Glutamatergic neuron (in vitro differentiated cells): ENCODE results near the gene STARD13. TPM values are rescaled to one million over a fixed set of nuclear protein-coding genes. Genes with fewer than 3 reads are reported as not detected.

Source experiments
- DNase-seq: peaks from one replicate; pipeline ENCODE4 v3.0.0; 2022
- H3K27ac Mint-ChIP-seq: one replicate; pipeline ENCODE4 v1.8.0; 2020; ENCODE audit warnings: mild to moderate bottlenecking, mixed read lengths, inconsistent platforms; ENCODE audit not compliant: unreplicated experiment
- H3K27me3 Mint-ChIP-seq: one replicate; pipeline ENCODE4 v1.8.0; 2020; ENCODE audit warnings: mild to moderate bottlenecking, moderate library complexity, mixed read lengths, inconsistent platforms; ENCODE audit not compliant: unreplicated experiment
- H3K36me3 Mint-ChIP-seq: one replicate; pipeline ENCODE4 v1.8.0; 2020; ENCODE audit warnings: mild to moderate bottlenecking, mixed read lengths, inconsistent platforms; ENCODE audit not compliant: unreplicated experiment
- H3K4me1 Mint-ChIP-seq: one replicate; pipeline ENCODE4 v1.8.0; 2020; ENCODE audit warnings: mild to moderate bottlenecking, low read depth, mixed read lengths, inconsistent platforms; ENCODE audit not compliant: unreplicated experiment
- H3K4me3 Mint-ChIP-seq: one replicate; pipeline ENCODE4 v1.8.0; 2020; ENCODE audit warnings: mild to moderate bottlenecking, mixed read lengths, inconsistent platforms; ENCODE audit not compliant: unreplicated experiment
- H3K9me3 Mint-ChIP-seq: one replicate; pipeline ENCODE4 v1.8.0; 2020; ENCODE audit warnings: mild to moderate bottlenecking, moderate library complexity, mixed read lengths, inconsistent platforms; ENCODE audit not compliant: unreplicated experiment
- total RNA-seq: library from RNA; stranded (reverse); fragmentation: NEBNext Ultra II Directional; extraction: Animal tissue kit (Norgen Biotek cat#: 25700); gene quantifications from one replicate; pipeline ENCODE4 v1.2.1, GENCODE V29; 2021; ENCODE audit not compliant: unreplicated experiment
- TF ChIP-seq, protein P1 (sequence below): fragments of 200-600 bp; sonication (generic); IDR thresholded peaks from one replicate; pipeline ENCODE4 v1.5.0; 2021; ENCODE audit not compliant: partially characterized antibody, unreplicated experiment

STARD13 gene
- total RNA-seq, 1 donor from 2014 or later: 36.4 TPM

DNA sequence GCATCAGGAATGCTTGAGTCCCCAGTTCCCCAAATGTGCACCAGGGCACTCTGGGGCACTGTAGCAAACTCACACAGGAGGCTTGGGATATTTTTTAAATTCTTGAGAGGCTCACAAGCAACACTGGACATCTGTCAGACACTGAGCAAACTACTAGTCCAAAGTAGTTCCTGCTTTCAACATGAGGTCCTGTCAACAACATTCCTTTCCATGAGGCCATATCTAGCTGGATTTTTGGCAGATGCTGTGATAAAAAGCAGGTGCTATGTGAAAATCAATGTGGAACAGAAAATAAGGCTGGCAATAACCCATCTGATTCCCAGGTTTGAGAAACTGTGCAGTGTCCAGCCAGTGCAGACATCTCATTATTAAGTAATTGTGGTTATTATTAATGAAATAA is 50.5 kb downstream of the STARD13 start:
- Mint-ChIP-seq H3K27me3 (peaks cover 6% of the 10 kb centered on the region), H3K4me1 (peaks cover 34% of the 10 kb centered on the region), H3K4me3 (no peak overlapping the region), H3K36me3 (peaks cover 18% of the 10 kb centered on the region), H3K9me3 (peaks cover 8% of the 10 kb centered on the region), H3K27ac (peak overlapping the region; percentile 66)
- TF ChIP-seq, protein P1, sequence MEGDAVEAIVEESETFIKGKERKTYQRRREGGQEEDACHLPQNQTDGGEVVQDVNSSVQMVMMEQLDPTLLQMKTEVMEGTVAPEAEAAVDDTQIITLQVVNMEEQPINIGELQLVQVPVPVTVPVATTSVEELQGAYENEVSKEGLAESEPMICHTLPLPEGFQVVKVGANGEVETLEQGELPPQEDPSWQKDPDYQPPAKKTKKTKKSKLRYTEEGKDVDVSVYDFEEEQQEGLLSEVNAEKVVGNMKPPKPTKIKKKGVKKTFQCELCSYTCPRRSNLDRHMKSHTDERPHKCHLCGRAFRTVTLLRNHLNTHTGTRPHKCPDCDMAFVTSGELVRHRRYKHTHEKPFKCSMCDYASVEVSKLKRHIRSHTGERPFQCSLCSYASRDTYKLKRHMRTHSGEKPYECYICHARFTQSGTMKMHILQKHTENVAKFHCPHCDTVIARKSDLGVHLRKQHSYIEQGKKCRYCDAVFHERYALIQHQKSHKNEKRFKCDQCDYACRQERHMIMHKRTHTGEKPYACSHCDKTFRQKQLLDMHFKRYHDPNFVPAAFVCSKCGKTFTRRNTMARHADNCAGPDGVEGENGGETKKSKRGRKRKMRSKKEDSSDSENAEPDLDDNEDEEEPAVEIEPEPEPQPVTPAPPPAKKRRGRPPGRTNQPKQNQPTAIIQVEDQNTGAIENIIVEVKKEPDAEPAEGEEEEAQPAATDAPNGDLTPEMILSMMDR: no peak
- no peak for DNase-seq

DNA sequence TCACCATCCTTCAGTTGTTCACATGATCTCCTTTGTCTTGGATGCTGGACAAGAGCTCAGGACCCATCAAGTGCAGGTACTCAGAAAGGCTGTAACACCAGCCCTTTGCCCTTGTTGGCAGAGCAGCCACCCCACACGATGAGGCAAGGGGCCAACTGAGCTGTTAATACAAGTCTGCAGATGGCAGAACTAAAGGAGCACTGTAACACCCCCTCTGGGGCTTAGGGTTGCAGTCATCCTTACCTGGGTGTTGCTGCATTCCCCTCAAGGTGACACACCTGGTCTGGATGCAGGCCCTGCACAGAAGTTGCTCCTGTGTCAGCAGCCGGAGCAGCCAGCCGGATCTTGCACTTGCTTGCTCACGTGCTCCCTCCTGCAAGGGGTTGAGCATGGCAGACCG is 52.0 kb downstream of the STARD13 start:
- Mint-ChIP-seq H3K27me3 (peaks cover 10% of the 10 kb centered on the region), H3K4me1 (peaks cover 47% of the 10 kb centered on the region), H3K4me3 (no peak overlapping the region), H3K36me3 (peaks cover 10% of the 10 kb centered on the region), H3K9me3 (peaks cover 18% of the 10 kb centered on the region), H3K27ac (peak overlapping the region; percentile 76)
- TF ChIP-seq, protein P1: no peak
- DNase-seq: no peak

DNA sequence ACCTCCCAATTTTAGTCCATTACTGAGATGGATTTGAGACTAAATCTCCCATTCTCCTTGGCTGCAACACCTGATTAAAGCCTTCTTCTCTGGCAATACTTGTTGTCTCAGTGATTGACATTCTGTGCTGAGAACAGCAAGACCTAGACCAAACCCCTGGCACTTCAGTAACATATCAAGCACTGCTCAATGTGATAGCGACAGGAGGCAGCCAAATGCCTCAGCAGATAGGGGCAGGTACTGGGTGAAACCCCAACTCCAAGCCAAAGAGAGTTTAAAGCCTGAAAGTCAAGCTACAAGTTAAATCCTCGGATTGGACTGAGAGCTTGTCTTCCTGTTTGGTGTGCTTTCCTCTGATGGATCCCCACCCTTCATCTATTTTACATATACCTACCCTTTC is 52.7 kb downstream of the STARD13 start:
- no peak for DNase-seq
- Mint-ChIP-seq H3K4me1 (peaks cover 49% of the 10 kb centered on the region), H3K4me3 (no peak overlapping the region), H3K27ac (peak overlapping the region; percentile 76), H3K27me3 (peaks cover 10% of the 10 kb centered on the region), H3K36me3 (peaks cover 10% of the 10 kb centered on the region), H3K9me3 (peaks cover 18% of the 10 kb centered on the region)
- TF ChIP-seq, protein P1: no peak

DNA sequence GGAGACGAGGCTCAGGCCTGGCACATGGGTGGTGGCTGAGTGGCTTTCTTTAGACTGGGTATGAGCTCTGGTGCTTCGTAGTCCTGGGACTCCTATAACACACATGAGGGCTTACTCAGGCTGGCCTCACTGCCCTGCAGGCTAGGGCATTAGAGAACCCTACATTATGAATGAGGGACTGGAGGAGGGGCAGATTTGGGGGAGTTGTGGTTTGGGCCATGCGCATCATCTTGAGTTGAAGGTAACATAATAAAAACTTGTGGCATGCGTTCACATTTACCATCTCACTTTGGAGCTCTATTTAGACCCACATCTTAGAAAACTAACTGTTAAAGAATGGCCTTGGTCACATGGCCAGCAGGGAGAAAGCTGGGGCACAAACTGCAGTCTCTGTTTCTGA is 54.2 kb downstream of the STARD13 start:
- peaks cover 10% of the 10 kb centered on the region for H3K27me3 Mint-ChIP-seq
- peaks cover 10% of the 10 kb centered on the region for H3K36me3 Mint-ChIP-seq
- peaks cover 18% of the 10 kb centered on the region for H3K9me3 Mint-ChIP-seq
- H3K27ac Mint-ChIP-seq: peak overlapping the region; percentile 99
- H3K4me3 Mint-ChIP-seq: no peak overlapping the region
- DNase-seq: no peak
- H3K4me1 Mint-ChIP-seq: peaks cover 57% of the 10 kb centered on the region
- TF ChIP-seq, protein P1: no peak

DNA sequence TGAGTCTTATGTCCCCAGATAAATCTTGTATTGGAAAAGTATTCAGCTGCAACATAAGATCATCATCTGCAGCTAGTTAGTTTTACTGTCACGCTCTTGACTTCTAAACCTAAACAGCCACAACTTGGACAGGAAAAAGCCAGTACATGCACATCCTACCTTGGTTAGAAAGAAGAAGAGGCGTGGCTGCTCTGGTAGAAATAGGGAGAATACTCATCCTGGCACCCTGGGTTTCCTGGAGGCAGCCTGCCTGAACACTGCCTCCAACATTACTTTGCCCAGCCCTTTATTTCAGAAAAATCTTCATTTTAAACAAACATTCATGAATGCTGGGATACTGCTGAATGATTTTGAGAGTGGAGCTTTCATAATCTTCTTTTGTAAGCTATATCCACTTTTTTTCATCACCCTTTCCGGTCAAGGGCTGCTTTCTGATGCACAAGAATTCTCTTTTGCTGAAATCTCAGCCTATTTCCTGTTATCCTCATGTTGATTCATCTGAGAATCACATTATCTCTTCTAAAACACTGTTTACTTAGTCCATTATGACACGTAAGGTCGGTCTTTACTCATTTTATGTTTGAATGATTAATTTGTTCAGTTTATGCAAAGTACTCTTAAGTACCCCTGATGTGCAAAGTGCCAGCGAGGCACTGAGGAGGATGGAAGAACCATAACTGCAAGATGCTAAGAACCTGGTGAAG is 55.2 kb downstream of the STARD13 start:
- Mint-ChIP-seq H3K9me3 (peaks cover 18% of the 10 kb centered on the region), H3K36me3 (peaks cover 10% of the 10 kb centered on the region), H3K4me3 (peak overlapping the region; percentile 55), H3K27ac (peak overlapping the region; percentile 99), H3K4me1 (peaks cover 55% of the 10 kb centered on the region), H3K27me3 (peaks cover 10% of the 10 kb centered on the region)
- TF ChIP-seq, protein P1: no peak
- DNase-seq: no peak
